ENCODE measurements around the gene HABP2.

- no peak for TF ChIP-seq CTCF (IDR thresholded peaks at IDR 0.05; ENCODE audit: low read depth, low read length)
- no peak for TF ChIP-seq POLR2A (IDR thresholded peaks at IDR 0.05; ENCODE audit: extremely low read depth, insufficient read length)
- TF ChIP-seq MAX (IDR thresholded peaks at IDR 0.05; ENCODE audit: low read depth, low read length) = no peak
- TF ChIP-seq MYC (IDR thresholded peaks at IDR 0.05; ENCODE audit: low read depth, low read length) = no peak
Measured at GRCh38 chr10:113550365-113550764, 2.5 kb upstream of the HABP2 start.
